Measurements from ENCODE around the gene ABHD17C. TPM values are rescaled to one million over a fixed set of nuclear protein-coding genes. Genes with fewer than 3 reads are reported as not detected.

ABHD17C gene
- polyA plus RNA-seq, 1 donor (not counting 4 experiments of a cell fraction or from before 2014, with no cell fraction given), result 23.3 TPM

DNA sequence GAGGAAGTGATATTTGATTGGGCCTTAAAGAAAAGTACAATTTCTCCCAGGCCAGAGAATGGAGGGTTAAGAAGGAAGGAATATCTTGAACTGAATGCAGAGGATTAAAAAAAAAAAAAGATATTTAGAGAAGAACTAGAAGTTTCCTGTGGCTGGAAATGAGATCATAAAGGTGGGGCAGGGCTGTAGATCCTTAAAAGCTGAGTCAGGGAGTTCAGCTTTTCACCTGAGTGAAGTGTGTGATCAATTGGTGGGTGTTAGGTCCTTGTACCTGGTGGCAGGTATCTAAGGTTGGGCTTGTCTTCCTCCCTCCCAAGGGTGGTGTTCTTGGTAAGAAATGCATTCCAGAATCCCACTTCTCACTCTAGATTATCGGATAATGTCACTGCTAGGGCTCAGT lies 95.9 kb downstream of the ABHD17C start:
- Histone ChIP-seq H3K36me3 (ENCODE audit: control insufficient read depth in 2 of 2, extremely low read depth in 1 of 2, insufficient read depth in 2 of 2, low read length in 2 of 2) (no peaks in the 10 kb centered on the region), H3K9ac (ENCODE audit: control insufficient read depth, extremely low read depth, insufficient read depth, low read length) (no peak overlapping the region), H3K4me3 (ENCODE audit: control insufficient read depth in 2 of 3, extremely low read depth in 1 of 3, insufficient read depth in 2 of 3, low read depth in 1 of 3, low read length in 3 of 3) (no peak overlapping the region), H3K4me2 (ENCODE audit: control insufficient read depth, extremely low read depth, insufficient read depth, low read depth, low read length) (no peak overlapping the region), H3K27ac (ENCODE audit: control insufficient read depth, insufficient read depth, low read length) (no peak overlapping the region), H3K4me1 (ENCODE audit: control insufficient read depth, extremely low read depth, insufficient read depth, low read length) (peaks cover 8% of the 10 kb centered on the region), H2AFZ (ENCODE audit: control insufficient read depth, low read length) (no peak overlapping the region), H3K27me3 (ENCODE audit: control insufficient read depth, extremely low read depth, insufficient read depth, low read length) (no peaks in the 10 kb centered on the region), H4K20me1 (ENCODE audit: control insufficient read depth, extremely low read depth, insufficient read depth, low read length) (no peaks in the 10 kb centered on the region), H3K79me2 (ENCODE audit: control insufficient read depth, insufficient read depth, low read length) (no peaks in the 10 kb centered on the region), H3K9me1 (ENCODE audit: control insufficient read depth, extremely low read depth, insufficient read depth, low read length) (no peaks in the 10 kb centered on the region), H3K9me3 (ENCODE audit: control insufficient read depth, low read depth, low read length) (no peaks in the 10 kb centered on the region)
- peak; percentile 39 for FAIRE-seq
- dilution Hi-C loops (cut with MboI; ENCODE audit: extremely low pct_ligation_motif_present, low sequenced_read_pairs), result no loop called here
- no peak for TF ChIP-seq CTCF (optimal IDR thresholded peaks at IDR 0.05 in 1 of 3, IDR thresholded peaks at IDR 0.05 in 1 of 3, conservative IDR thresholded peaks at IDR 0.05 in 1 of 3; ENCODE audit: extremely low read depth in 1 of 3, insufficient read depth in 2 of 3, low read length in 3 of 3)
- TF ChIP-seq EZH2 (IDR thresholded peaks at IDR 0.05; ENCODE audit: low read length), result no peak
- no peak for DNase-seq (ENCODE audit: low read depth, low spot score)

DNA sequence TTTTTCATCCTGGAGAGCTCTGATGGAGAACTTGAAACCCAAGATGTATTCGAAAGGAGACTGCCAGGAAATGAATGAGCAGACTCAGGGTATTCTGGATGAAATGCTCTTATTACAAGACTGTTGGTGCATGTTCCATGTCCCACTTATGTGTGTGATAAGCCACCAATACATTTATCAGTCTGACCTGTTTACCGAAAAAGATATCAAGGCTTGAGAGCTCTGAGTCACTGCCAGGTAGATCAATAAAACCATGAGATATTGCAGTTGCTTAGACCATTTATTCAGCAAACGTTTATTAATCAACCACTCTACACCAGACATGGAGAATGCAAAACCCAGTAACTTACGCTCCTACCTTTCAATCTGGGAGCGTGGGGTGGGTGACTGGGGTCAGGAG lies 101.3 kb downstream of the ABHD17C start:
- dilution Hi-C loops (cut with MboI; ENCODE audit: extremely low pct_ligation_motif_present, low sequenced_read_pairs), result no loop called here

More for the DNA sequence above, 101.3 kb downstream of the ABHD17C start:
- FAIRE-seq, result no peak
- Histone ChIP-seq H3K9ac (ENCODE audit: control insufficient read depth, extremely low read depth, insufficient read depth, low read length) (no peak overlapping the region), H3K9me1 (ENCODE audit: control insufficient read depth, extremely low read depth, insufficient read depth, low read length) (no peaks in the 10 kb centered on the region), H3K79me2 (ENCODE audit: control insufficient read depth, insufficient read depth, low read length) (no peaks in the 10 kb centered on the region), H3K36me3 (ENCODE audit: control insufficient read depth in 2 of 2, extremely low read depth in 1 of 2, insufficient read depth in 2 of 2, low read length in 2 of 2) (no peaks in the 10 kb centered on the region), H3K27me3 (ENCODE audit: control insufficient read depth, extremely low read depth, insufficient read depth, low read length) (no peaks in the 10 kb centered on the region), H3K4me2 (ENCODE audit: control insufficient read depth, extremely low read depth, insufficient read depth, low read depth, low read length) (no peak overlapping the region), H2AFZ (ENCODE audit: control insufficient read depth, low read length) (no peak overlapping the region), H3K4me3 (ENCODE audit: control insufficient read depth in 2 of 3, extremely low read depth in 1 of 3, insufficient read depth in 2 of 3, low read depth in 1 of 3, low read length in 3 of 3) (no peak overlapping the region), H4K20me1 (ENCODE audit: control insufficient read depth, extremely low read depth, insufficient read depth, low read length) (no peaks in the 10 kb centered on the region), H3K9me3 (ENCODE audit: control insufficient read depth, low read depth, low read length) (no peaks in the 10 kb centered on the region), H3K4me1 (ENCODE audit: control insufficient read depth, extremely low read depth, insufficient read depth, low read length) (peaks cover under 1% of the 10 kb centered on the region), H3K27ac (ENCODE audit: control insufficient read depth, insufficient read depth, low read length) (no peak overlapping the region)
- DNase-seq (ENCODE audit: low read depth, low spot score), result no peak
- TF ChIP-seq EZH2 (IDR thresholded peaks at IDR 0.05; ENCODE audit: low read length) (no peak), CTCF (optimal IDR thresholded peaks at IDR 0.05 in 1 of 3, IDR thresholded peaks at IDR 0.05 in 1 of 3, conservative IDR thresholded peaks at IDR 0.05 in 1 of 3; ENCODE audit: extremely low read depth in 1 of 3, insufficient read depth in 2 of 3, low read length in 3 of 3) (no peak)

Data from keratinocyte (primary cell).